Cerebellar cortex (tissue), 1 donor: ENCODE data around the gene GPN2.
A peak's percentile ranks its signal among the peaks of the same experiment; 100 is the strongest.
"Not testable (repeated sequence)": the region's sequence is repeated elsewhere in the genome, so short reads cannot be mapped to it uniquely, and the experiment has no call there.

ENCODE experiments used
- DNase-seq: peaks from one replicate; pipeline ENCODE4 v3.0.0-alpha.2; 2015; ENCODE audit warnings: low spot score

The GPN2 gene

GRCh38 chr1:26857473-26858060 lies 32.5 kb downstream of the GPN2 start:
- no peak for DNase-seq

DNA sequence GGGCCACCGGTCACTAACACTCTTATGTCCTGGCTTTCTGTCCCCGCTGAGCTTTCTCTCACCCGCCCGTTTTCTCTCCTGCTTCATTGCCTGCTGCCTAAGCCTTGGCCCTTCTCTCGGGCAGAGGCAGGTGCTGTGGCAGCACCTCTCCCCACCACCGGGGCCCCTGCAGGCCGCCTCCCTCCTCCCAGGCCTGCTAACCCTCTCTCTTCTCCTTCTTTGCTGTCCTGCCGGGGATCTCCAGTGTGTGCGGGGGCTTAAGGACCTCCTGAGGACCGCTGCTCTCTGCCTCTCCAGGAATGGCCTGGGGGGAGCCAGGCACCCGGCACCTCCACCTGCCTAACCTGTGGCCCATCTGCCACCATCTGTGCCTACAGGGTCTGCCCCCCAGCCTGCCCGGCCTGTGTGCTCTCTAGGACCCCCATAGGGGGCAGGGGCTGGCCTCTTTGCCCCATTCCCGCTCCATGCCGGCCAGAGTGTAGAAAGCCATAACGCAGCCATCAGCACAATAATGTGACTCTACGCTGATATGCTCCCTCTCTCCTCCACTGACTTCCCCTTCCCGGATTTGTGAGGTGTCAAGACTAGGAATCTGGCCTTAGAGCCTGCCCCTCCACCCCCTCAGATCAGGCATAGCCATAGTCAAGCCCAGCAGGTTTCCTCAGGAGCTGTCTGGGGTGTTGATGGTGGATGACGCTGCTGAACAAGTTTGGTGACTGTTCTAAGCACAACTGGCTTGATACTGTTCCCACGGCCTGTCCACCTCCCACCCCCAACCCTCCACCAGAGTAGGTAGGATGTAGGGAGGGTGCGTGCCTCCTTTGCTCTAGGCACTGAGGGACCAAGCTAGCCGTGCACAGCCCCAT lies 33.2 kb downstream of the GPN2 start:
- no peak for DNase-seq

DNA sequence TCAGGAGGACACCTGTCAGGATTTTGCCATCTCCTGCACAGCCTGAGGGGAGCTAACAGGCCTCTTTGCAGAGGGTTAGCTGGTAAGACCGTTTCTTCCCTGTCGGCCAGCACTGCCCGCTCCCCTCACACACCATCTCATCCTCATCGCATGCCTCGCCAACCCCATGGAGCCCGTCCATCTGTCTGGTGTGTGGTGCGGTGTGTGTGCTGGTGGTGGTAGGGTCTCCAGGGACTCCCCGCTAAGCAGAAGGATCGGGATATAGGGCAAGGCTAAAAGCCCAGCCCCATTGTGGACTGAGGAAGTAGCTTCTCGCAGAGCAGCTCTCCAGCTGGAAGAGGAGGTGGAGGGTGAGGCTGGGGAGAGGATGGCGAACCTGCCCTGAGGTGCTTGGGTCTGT lies 33.9 kb downstream of the GPN2 start:
- peak; percentile 44 for DNase-seq

DNA sequence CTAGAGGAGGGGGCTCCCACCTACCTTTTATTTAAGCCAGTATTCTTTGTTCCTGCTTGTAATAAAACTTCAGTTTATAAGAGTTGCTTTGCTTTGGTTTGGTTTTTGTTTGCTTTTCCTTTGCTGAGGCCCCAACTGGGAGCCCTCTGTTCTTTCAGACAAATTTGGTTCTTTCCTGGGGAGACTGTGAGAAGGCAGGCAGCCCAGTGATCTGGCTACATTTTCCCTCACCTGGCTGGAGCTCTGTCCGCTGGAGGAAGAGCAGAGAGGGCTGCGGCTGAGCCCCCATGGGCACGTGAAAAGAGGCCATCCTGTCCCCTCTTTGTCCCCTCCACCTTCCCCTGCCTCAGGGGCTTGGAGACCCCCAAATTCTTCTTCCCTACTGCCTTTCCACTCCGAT lies 34.4 kb downstream of the GPN2 start:
- peak; percentile 64 for DNase-seq

DNA sequence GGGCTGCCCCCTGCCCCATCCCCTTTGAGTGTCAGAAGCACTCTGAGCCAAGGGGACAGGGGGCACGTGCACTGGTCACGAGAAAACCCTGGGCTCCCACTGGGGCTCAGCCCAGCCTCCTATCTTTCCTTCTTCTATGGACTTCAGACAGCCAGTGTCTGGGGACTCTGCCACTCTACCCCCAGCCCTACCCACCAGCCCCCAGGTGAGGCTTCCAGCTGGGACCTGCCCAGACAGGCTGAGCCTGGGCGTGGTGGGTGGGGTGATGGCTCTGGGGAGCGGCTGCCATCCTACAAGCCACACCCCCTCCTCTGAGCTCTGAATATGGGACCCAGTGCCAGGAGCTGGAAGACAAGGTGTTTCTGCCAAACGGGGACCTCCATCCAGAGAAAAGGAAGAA lies 35.2 kb downstream of the GPN2 start:
- DNase-seq, result no peak

DNA sequence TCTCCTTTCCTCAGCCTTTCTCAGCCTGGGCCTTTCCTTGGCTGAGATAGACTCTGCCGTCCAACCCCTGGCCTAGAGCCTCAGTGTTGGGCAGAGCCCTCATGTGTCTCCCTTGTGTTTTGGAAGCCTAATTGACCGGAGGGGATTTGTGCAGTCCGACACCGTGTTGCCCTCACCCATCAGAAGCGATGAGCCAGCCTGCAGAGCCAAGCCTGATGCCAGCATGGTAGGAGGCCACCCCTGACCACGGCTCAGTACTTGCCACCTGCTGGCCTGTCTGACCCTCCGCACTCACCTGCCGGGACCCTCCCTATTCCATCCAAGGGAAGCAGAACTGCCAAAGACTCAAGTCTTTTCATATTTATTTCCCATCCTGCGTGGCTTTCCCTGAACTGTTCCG lies 36.5 kb downstream of the GPN2 start:
- DNase-seq, result no peak

DNA sequence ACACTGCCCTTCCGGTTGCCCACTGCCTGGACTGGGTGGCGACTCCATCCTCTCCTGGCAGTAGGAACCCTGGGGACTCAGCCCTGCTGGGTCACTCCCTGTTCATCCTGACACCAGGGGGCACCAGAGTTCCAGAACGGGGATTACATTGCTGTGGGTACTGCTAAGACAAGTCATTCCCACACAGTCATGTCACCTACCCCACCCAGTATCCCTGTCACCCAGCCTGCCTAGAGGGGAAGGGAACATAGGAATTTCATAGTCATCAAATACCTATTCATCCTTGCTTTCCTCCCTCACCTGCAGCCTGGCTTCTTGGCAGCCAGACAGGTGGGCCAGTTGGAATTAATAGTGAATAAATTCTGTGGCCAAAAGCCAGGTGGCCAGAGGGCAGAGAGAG lies 36.9 kb downstream of the GPN2 start:
- peak; percentile 72 for DNase-seq

DNA sequence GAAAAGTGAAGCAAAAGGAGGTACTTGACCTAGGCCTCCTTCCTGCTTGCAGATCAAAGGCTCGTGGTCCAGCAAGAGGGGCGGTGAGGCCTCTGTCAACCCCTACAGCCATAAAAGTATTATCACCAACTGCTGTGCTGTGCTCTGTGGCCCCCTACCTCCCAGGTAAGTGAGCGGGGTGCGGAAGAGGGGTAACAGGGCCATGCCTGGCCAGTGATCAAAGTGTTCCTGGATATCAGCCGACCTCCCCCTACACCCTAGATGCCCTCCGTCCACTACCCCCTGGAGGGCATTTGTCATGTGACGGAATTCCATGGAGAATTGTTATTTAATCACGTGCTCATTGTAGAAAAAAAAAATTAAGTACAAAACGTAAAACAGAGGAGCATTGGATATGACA lies 37.4 kb downstream of the GPN2 start:
- DNase-seq, result no peak

DNA sequence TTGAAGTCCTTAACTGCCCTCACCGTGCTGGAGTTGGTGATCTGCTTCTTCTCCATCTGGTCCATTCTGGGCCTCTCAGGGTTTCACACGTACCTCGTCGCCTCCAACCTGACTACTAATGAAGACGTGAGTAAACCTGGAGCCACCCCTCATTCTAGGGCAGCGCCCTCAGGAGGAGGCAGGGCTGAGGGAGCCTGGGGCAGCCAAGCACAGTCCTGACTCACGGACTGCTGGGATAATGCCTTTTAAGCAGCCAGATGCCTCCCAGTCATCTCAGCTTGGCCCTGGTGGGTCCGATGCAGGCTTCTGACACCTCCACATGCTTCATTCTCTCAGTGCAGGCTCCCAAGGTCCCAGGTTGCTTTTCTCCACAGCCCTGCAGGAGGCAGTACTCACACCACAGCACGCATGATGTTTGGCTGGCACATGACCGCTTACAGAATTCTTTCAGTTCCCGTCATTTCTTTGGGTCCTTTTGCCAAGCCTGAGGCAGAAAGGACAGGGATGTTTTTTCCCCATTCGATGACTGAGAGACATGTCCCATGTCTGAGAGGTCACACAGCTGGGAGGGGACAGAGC lies 38.9 kb downstream of the GPN2 start:
- no peak for DNase-seq

- DNase-seq, result no peak
These were observed 40.9 kb downstream of the GPN2 start for GRCh38 chr1:26848941-26849774.

DNA sequence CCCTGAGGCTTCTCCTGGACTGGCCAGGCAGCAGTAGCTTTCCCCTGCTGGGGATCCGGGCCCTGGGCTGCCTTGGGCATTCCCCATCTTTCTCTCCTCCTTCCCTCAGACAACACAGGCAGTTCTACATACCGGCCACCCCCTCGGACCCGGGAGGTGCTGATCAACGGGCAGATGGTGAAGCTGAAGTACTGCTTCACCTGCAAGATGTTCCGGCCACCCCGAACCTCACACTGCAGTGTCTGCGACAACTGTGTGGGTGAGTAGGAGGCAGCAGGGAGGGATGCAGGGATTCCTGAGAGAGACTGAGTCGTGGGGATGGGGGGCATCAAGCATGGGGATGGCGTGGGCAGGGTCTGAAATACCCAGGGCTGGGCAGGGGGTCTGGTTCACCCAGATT lies 41.6 kb downstream of the GPN2 start:
- no peak for DNase-seq

DNA sequence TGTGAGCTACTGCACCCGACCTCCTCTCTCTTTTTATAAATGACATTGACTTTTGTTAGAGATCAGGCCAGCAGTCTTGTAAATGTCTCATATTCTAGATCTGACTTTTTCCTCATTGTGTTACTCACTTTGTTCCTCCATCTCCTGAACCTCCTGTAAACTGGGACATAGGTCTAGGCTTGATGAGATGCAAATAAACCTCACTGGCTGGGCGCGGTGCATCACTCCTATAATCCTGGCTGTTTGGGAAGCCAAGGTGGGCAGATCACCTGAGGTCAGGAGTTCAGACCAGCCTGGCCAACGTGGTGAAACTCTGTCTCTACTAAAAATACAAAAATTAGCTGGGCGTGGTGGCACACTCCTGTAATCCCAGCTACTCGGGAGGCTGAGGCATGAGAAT lies 42.3 kb downstream of the GPN2 start:
- DNase-seq, result not testable (repeated sequence)

DNA sequence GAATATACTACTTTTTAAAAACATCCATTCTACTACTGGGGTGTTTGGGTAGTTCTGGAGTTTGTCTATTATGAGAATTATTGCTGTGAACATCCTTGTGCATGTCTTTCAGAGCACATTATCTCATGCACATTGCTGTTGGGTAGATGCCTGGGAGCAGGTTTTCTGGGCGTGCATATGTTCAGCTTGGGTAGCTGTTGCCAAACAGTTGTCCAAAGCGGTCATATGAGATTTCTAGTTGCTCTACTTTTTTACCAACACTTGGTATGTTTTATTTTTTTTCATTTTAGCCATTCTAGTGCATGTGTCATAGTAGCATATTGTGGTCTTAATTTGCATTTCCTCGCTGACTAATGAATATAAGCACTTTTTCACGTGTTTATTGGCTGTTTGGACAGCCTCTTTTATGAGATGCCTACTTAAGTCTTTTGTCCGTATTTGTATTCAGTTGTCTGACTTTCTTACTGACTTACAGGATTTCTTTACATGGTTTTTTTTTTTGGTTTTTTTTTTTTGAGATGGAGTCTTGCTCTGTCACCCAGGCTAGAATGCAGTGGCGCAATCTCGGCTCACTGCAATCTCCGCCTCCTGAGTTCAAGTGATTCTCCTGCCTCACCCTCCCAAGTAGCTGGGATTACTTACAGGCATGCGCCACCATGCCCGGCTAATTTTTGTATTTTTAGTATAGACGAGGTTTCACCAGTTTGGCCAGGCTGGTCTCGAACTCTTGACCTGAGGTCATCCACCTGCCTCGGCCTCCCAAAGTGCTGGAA lies 45.5 kb downstream of the GPN2 start:
- DNase-seq, result peak; percentile 65

- no peak for DNase-seq
These were observed 50.3 kb downstream of the GPN2 start for GRCh38 chr1:26839779-26840178.

DNA sequence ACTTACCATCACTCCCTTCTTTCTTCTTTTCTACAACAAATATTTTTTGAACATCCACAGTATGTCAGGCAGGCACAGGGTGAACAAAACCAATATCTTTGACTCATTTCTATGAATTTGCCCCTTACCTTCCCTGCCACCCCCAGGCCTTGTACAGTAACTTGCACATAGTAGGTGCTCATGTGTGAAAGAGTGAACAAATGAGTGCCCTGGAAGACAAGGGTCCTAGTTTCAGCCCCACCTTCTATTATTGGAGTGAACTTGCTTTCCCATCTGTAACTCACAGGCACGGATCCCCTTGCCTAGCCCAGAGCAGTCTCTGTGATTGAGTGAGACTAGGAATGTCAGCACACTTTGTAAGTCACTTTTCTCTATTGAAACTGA lies 50.8 kb downstream of the GPN2 start:
- no peak for DNase-seq

DNA sequence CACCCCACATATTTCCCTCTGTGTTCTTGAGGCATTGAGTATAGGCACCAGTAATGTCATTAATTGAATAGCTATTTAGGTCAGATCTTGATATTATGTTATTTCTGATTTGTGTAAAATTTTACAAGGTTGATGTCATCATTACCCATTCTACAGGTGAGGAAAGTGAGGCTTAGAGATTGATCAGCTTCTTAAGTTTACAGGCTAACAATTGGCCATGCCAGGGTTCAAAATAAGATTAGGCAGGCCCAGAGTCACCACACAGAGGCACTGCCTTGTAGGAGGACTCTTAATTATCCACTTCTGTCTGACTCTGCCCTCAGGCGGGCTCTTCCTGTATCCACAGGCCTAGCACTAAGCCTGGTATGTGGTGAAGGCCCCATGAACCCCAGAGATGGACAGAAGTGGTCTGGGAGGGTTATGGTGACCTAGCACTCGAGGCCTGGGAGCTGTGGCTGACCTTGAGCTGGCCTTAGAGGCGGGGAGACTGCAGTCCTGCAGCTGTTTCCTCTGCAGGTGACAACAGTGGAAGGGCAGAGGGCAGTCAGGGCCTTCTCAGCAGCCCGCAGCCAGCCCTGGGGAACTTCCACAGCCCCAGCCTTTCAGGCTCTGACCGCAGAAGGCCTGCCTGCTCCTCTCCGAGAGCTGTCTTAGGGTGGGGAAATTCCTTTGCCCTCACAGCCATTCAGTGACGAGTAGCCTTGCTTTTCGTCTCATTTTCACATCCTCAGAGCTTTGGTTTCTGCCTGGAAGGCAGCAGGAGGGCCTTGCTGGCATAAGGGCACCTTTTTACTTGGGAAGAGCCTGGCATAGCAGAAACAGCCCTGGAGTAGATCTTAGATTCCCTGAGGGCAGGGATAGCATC lies 51.4 kb downstream of the GPN2 start:
- DNase-seq, result no peak

DNA sequence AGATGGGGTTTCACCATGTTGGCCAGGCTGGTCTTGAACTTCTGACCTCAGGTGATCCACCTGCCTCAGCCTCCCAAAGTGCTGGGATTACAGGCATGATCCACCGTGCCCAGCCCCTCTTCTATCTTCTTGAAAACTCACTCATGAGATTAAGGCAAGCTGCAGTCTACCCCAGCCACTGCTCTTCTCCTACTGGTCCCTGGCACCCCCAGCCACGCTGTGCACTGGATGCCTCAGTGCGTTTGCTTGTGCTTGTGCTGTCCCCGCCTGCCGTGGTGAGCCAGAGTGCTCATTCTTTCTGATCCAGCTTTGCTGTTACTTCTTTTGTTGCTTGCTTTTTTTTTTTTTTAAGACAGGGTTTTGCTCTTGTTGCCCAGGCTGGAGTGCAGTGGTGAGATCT lies 52.4 kb downstream of the GPN2 start:
- not testable (repeated sequence) for DNase-seq

- no peak for DNase-seq
These were observed 56.4 kb downstream of the GPN2 start for GRCh38 chr1:26833432-26834405.

DNA sequence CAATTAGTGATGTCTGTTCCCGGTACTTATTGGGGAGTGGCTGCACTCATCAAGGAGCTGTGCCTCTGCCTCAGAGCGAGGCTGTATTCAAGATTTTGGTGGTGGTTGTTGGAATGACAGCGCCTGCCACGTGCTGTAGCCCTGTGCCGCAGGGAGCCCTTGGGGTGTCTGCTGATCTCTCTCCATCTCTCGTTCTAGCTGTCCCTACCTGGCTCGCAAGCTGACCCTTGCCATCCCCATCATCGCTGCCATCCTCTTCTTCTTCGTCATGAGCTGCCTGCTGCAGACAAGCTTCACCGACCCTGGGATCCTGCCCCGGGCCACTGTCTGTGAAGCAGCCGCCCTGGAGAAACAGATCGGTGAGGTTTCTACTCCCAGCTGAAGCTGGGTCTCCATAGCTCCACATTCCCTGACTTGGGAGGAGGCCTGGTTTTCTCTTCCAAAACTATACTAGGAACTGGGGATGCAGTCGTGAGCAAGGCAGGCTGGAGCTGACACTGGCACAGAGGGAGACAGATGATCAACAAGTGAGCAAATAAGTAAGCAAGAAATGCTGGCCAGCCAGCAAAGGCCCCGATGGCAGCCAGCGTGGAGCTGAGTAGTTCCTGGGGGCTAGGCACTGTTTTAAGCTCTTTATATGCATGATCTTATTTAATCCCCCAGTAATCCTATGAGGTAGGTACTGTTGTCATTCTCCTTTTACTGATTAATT lies 57.7 kb downstream of the GPN2 start:
- DNase-seq, result no peak
